ENCODE data around the gene METTL25B.
A peak's percentile ranks its signal among the peaks of the same experiment; 100 is the strongest.

Gene METTL25B

DNA sequence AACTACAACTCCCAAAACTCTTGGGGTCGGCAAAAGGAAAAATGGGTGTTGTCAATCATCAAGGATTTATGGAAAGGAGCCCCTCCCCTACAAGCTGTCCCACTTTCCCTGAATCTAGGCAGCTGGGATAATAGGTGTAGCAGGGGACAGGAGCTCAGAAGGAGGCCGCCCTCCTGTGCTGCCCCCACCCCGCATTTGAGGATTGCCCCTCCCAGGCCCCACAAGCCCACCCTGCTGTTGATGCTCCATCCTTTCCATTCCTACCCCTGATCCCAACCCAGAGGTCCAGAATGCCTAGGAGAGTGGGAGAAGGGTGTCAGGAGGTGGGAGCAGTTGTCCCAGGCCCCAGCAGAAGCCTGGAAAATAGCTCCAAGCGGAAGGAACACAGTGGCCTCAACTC lies 14.5 kb downstream of the METTL25B start:
- Histone ChIP-seq H3K9me3 (ENCODE audit: control insufficient read depth, low read length) (no peaks in the 10 kb centered on the region), H3K4me3 (ENCODE audit: insufficient read depth, low read depth, low read length) (no peak overlapping the region), H3K27ac (ENCODE audit: insufficient read depth, low read depth, low read length, poor library complexity, severe bottlenecking) (peak overlapping the region; percentile 8), H3K4me1 (ENCODE audit: control insufficient read depth, insufficient read depth, low read length) (peaks cover 30% of the 10 kb centered on the region), H3K36me3 (ENCODE audit: control insufficient read depth, insufficient read depth, low read length) (peaks cover 18% of the 10 kb centered on the region), H3K27me3 (ENCODE audit: control insufficient read depth, insufficient read depth, low read length, poor library complexity, severe bottlenecking) (no peaks in the 10 kb centered on the region)
- 91 to 97% methylated on average over 4 of the region's 4 CpGs for WGBS, 2 experiments

DNA sequence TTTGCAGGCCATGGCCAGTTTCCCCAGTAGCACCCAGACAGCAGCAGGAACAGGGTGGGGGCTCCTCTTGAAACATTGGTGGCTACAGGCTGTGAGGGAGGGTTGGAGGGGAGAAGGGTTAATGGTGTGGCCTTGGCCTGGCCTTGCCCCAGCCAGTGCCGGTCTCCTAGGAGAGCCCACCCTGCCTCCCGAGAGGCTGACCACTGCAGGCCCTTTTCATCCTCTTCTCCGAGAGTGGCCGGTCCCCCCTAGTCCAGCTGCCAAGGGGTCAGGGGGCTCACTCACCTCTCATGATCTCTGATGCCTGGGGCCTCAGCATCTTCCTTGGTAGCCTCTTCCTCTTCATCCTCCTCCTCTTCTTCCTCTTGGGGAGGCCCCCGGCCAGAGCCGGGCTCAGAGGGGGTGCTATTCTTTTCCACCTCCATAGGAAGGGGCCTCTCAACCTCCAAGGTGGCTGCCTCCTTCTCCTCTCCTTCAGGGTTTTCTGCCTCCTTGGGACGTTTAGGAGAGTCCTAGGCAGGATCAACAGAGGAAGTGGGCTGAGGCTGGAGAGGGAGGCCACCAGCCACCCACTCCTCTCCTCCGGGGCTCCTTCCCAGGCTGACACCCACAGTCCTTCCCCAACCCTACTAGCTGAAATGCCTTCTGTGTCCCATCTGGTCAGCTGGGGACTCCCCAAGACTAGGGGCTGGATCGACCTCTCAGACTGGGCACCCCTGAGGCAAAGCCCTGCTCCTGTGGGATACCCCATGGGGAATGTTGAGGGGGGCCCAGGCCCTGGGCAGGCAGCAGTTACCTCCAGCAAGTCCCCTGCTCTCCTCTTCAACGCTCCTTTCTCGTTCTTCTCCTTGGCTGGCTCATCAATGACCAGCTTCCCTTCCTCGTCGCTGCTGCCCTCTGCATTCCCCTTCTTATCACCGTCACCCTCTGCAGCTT lies 15.4 kb downstream of the METTL25B start:
- H3K27ac ChIP-seq (ENCODE audit: insufficient read depth, low read depth, low read length, poor library complexity, severe bottlenecking) = no peak overlapping the region
- 95 to 96% methylated on average over 14 of the region's 14 CpGs for WGBS, 2 experiments
- H3K27me3 ChIP-seq (ENCODE audit: control insufficient read depth, insufficient read depth, low read length, poor library complexity, severe bottlenecking) = no peaks in the 10 kb centered on the region
- H3K9me3 ChIP-seq (ENCODE audit: control insufficient read depth, low read length) = no peaks in the 10 kb centered on the region
- H3K36me3 ChIP-seq (ENCODE audit: control insufficient read depth, insufficient read depth, low read length) = peaks cover 18% of the 10 kb centered on the region
- peaks cover 38% of the 10 kb centered on the region for H3K4me1 ChIP-seq (ENCODE audit: control insufficient read depth, insufficient read depth, low read length)
- H3K4me3 ChIP-seq (ENCODE audit: insufficient read depth, low read depth, low read length) = no peak overlapping the region

DNA sequence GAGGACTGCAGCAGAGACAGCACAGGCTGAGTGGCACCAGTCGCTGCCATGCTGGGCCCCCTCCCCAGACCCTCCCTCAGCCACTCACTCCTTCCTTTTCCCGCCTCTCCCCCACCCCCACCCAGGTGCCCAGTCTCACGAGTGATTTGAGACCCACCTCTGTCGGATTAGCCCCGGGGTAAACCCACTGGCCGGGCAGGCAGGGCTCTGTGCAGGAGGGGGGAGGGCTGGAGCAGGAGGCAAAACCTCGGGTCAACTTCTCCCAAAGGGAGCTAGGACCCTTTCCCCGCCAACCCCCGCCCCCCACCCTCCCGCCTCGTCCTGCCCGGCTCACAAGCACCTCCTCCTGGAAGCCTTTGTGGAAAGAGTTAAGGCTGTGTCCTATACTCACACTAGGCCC lies 16.1 kb downstream of the METTL25B start:
- Histone ChIP-seq H3K36me3 (ENCODE audit: control insufficient read depth, insufficient read depth, low read length) (peaks cover 18% of the 10 kb centered on the region), H3K27ac (ENCODE audit: insufficient read depth, low read depth, low read length, poor library complexity, severe bottlenecking) (no peak overlapping the region), H3K4me3 (ENCODE audit: insufficient read depth, low read depth, low read length) (no peak overlapping the region), H3K9me3 (ENCODE audit: control insufficient read depth, low read length) (no peaks in the 10 kb centered on the region), H3K27me3 (ENCODE audit: control insufficient read depth, insufficient read depth, low read length, poor library complexity, severe bottlenecking) (no peaks in the 10 kb centered on the region), H3K4me1 (ENCODE audit: control insufficient read depth, insufficient read depth, low read length) (peaks cover 45% of the 10 kb centered on the region)
- 82 to 93% methylated on average over 7 to 12 of the region's 12 CpGs for WGBS, 2 experiments

DNA sequence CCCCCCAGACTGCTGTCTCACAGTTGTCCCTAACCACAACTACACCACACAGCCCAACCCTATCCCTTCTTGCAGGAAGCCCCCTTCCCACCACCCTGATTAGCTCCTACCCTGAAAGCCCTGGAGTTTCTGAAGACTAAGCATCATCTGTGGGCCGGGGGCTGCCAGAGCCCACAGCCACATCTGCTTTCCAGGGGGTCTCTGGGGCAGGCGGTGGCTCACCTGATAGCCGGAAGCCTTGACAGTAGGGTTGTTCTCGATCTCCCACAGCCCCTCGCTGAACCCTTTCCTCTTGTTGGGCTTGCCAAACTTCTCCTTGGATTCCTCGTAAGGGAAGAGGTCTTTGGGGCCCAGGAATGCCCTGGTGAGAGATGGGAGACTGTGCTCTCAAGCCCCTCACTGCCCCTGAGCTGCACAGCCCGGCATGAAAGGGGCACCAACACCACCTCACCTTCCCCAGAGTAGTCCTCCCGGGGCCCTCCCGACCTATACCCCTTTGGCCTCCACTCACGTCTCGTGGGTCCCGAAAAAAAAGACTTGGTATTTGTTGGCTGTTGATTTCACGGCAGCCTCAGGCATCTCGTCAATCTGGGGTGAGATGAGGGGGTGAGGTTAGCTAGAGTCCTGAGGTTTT lies 16.6 kb downstream of the METTL25B start:
- Histone ChIP-seq H3K4me1 (ENCODE audit: control insufficient read depth, insufficient read depth, low read length) (peaks cover 51% of the 10 kb centered on the region), H3K9me3 (ENCODE audit: control insufficient read depth, low read length) (no peaks in the 10 kb centered on the region), H3K27me3 (ENCODE audit: control insufficient read depth, insufficient read depth, low read length, poor library complexity, severe bottlenecking) (no peaks in the 10 kb centered on the region), H3K4me3 (ENCODE audit: insufficient read depth, low read depth, low read length) (no peak overlapping the region), H3K27ac (ENCODE audit: insufficient read depth, low read depth, low read length, poor library complexity, severe bottlenecking) (no peak overlapping the region), H3K36me3 (ENCODE audit: control insufficient read depth, insufficient read depth, low read length) (peaks cover 18% of the 10 kb centered on the region)
- WGBS, 2 experiments = 93 to 95% methylated on average over 14 of the region's 14 CpGs

DNA sequence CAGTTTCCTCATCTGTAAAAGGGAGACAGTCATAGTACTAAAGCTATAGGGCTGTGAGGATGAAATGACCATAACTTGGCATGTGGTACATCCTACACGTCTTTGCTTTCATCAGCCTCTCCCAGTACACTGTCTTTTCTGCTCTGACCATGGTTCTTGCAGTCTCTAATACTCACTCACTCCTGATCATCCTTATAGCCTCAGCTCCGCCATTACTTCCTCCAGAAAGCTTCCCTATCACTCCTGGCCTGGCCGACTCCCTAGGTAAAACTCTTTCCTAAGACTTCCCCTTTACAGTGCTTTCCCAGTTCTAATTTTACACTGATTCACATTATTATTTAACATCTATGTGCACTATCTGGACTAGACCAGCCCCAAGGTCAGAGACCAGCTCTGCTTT lies 17.6 kb downstream of the METTL25B start:
- peaks cover 18% of the 10 kb centered on the region for H3K36me3 ChIP-seq (ENCODE audit: control insufficient read depth, insufficient read depth, low read length)
- H3K27me3 ChIP-seq (ENCODE audit: control insufficient read depth, insufficient read depth, low read length, poor library complexity, severe bottlenecking) = no peaks in the 10 kb centered on the region
- H3K4me1 ChIP-seq (ENCODE audit: control insufficient read depth, insufficient read depth, low read length) = peaks cover 54% of the 10 kb centered on the region
- H3K9me3 ChIP-seq (ENCODE audit: control insufficient read depth, low read length) = no peaks in the 10 kb centered on the region
- H3K4me3 ChIP-seq (ENCODE audit: insufficient read depth, low read depth, low read length) = peak overlapping the region; percentile 55
- 90% methylated on average over 3 of the region's 3 CpGs for WGBS, 2 experiments
- H3K27ac ChIP-seq (ENCODE audit: insufficient read depth, low read depth, low read length, poor library complexity, severe bottlenecking) = no peak overlapping the region

DNA sequence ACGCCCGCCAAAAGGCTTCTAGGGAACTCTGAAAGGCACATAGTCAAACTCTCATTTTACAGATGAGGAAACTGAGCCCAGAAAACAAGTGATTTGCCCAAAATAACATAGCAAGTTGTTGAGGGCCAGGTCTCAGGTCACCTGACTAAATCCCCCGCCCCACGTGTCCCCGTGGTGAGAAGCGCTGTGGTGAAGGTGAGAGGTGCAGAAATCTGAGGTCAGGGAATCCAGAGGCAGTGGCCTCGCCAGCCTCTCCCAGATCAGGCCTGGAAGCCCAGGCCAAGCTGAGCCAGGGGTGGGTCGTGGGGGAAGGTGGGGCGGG lies 18.1 kb downstream of the METTL25B start:
- Histone ChIP-seq H3K36me3 (ENCODE audit: control insufficient read depth, insufficient read depth, low read length) (peaks cover 18% of the 10 kb centered on the region), H3K4me1 (ENCODE audit: control insufficient read depth, insufficient read depth, low read length) (peaks cover 52% of the 10 kb centered on the region), H3K27ac (ENCODE audit: insufficient read depth, low read depth, low read length, poor library complexity, severe bottlenecking) (peak overlapping the region; percentile 100), H3K9me3 (ENCODE audit: control insufficient read depth, low read length) (no peaks in the 10 kb centered on the region), H3K27me3 (ENCODE audit: control insufficient read depth, insufficient read depth, low read length, poor library complexity, severe bottlenecking) (no peaks in the 10 kb centered on the region), H3K4me3 (ENCODE audit: insufficient read depth, low read depth, low read length) (peak overlapping the region; percentile 55)
- WGBS, 2 experiments = 30% methylated on average over 9 of the region's 9 CpGs

DNA sequence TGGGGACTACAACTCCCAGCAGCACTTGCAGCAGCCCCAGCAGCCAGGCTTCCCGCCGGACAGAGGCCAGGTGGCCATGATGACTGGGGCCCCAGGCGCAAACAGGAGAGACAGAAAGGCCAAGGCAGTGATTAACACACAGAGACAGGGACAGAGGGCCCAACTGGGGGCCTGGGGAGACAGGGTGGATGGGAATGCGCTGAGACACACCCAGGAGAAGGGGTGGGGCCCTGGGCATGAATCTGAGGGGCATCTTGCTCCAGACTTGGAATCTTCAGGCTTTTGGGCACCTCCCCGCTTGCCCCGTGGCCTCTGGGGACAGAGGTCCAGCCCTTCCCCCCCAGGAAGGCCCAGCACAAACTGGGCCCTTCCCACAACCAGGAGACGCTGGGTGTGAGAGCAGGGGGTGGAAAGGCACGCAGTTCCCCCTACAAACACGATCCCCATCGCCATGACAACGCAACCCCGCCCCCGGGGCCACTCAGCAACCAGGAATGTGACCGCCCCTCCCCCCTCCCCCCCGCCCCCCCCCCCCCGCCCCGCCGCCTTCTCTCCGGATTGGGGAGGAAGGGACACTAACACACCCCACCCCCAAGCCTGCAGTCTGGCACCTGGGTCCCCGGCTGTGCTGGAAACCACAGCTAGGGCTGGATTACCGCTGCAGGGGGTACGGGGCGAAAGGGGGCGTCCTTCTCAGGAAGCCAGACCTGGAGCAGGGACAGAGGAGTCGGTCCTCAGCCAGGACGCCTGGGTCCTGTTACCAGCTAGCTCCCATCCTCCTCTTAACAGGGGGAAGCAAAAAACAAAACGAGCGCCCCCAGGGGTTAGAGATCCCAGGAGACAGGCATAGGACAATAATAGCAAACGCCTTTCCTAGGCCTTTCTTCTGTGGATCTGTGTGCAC lies 18.7 kb downstream of the METTL25B start:
- no peaks in the 10 kb centered on the region for H3K9me3 ChIP-seq (ENCODE audit: control insufficient read depth, low read length)
- no peaks in the 10 kb centered on the region for H3K27me3 ChIP-seq (ENCODE audit: control insufficient read depth, insufficient read depth, low read length, poor library complexity, severe bottlenecking)
- H3K27ac ChIP-seq (ENCODE audit: insufficient read depth, low read depth, low read length, poor library complexity, severe bottlenecking) = peak overlapping the region; percentile 100
- peak overlapping the region; percentile 55 for H3K4me3 ChIP-seq (ENCODE audit: insufficient read depth, low read depth, low read length)
- H3K36me3 ChIP-seq (ENCODE audit: control insufficient read depth, insufficient read depth, low read length) = peaks cover 18% of the 10 kb centered on the region
- 0% methylated on average over 18 of the region's 29 CpGs for WGBS, 2 experiments
- H3K4me1 ChIP-seq (ENCODE audit: control insufficient read depth, insufficient read depth, low read length) = peaks cover 46% of the 10 kb centered on the region

DNA sequence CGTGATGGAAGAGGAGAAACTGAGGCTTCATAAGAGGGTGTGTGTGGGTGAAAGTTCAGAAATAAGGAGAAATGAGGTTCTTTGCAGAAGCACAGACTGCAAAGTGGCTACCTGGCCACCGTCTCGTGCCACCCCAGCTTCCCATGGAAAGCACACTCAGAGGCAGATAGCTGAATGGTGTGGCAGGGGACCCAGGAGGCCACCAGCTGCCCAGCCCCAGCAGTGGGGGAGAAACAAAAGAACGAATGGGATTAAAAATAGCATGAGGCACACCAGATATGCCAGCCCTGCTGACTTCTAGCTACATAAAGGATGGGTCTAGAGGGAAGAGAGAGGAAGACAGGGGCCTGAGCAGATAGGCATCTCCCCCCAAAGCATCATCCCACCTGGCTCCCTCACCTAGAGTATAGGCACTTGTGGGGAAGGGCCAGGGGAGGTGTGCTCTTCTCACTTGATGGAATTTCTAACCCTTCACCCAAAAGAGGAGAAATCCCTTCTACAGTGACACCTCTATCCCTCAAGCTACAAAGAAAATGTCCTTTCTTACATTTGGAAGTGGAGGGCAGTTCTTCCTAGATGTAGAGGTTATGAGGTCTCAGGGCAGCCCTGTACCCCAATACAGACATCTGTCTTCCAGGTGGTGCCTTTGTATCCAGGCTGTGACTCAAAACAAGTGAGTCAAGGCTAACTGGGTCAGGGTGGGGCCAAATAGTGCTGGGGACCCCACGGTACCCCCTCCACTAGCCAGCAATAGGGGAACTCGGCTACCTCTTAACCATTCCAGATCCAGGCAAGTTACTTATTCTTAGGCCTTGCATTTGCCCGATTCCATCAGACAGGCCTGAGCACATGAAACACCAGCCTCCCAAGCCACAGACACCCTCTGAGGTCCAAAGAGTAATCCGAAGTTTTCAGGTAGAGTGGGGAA lies 19.7 kb downstream of the METTL25B start:
- H3K4me3 ChIP-seq (ENCODE audit: insufficient read depth, low read depth, low read length) = peak overlapping the region; percentile 55
- 42 to 46% methylated on average over 8 of the region's 8 CpGs for WGBS, 2 experiments

DNA sequence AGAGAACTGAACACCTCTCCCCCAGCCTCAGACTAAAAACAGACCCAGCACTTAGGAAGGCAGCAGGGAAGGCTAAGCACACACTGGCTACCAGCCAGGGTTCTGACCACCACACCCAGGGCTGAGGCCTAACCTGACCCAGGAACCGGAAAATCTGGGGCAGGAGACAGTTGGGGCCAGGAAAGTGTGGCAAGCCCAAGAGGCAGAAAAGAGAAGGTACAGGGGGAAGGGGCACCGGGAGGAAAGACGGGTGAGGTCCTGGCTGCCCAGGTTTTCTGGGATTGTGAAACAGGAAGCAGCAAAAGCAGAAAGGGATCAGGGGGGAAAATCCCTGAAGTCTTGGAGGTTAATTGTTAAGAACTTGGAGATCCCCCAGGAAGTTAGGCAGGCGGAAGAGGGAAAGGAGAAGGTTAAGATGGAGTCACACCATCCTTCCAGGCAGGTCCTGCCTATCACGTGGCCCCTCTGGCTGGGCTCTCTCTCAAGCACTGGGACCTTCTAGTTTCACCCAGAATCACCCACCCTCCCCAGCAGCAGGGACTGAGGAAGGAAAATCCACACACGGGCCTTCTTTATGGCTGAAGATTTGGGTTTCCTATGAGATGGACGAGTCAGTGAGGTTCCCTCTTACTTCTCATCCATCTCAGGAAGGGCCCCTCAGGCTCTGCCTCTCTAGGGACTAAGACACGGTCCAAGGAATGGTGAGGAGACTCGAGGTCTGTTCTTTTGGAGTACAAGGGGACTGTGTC lies 20.6 kb downstream of the METTL25B start:
- peaks cover 4% of the 10 kb centered on the region for H3K36me3 ChIP-seq (ENCODE audit: control insufficient read depth, insufficient read depth, low read length)
- peaks cover 47% of the 10 kb centered on the region for H3K4me1 ChIP-seq (ENCODE audit: control insufficient read depth, insufficient read depth, low read length)
- peak overlapping the region; percentile 72 for H3K4me3 ChIP-seq (ENCODE audit: insufficient read depth, low read depth, low read length)
- H3K9me3 ChIP-seq (ENCODE audit: control insufficient read depth, low read length) = no peaks in the 10 kb centered on the region
- 68 to 71% methylated on average over 9 of the region's 9 CpGs for WGBS, 2 experiments
- no peak overlapping the region for H3K27ac ChIP-seq (ENCODE audit: insufficient read depth, low read depth, low read length, poor library complexity, severe bottlenecking)
- no peaks in the 10 kb centered on the region for H3K27me3 ChIP-seq (ENCODE audit: control insufficient read depth, insufficient read depth, low read length, poor library complexity, severe bottlenecking)

More for the DNA sequence above, 19.7 kb downstream of the METTL25B start:
- Histone ChIP-seq H3K27me3 (ENCODE audit: control insufficient read depth, insufficient read depth, low read length, poor library complexity, severe bottlenecking) (no peaks in the 10 kb centered on the region), H3K9me3 (ENCODE audit: control insufficient read depth, low read length) (no peaks in the 10 kb centered on the region), H3K36me3 (ENCODE audit: control insufficient read depth, insufficient read depth, low read length) (peaks cover 12% of the 10 kb centered on the region), H3K27ac (ENCODE audit: insufficient read depth, low read depth, low read length, poor library complexity, severe bottlenecking) (peak overlapping the region; percentile 100), H3K4me1 (ENCODE audit: control insufficient read depth, insufficient read depth, low read length) (peaks cover 47% of the 10 kb centered on the region)

All from ectodermal cell (in vitro differentiated cells).